Pancreas (tissue), 10 donors: ENCODE data around the gene ALPK3. TPM values are rescaled to one million over a fixed set of nuclear protein-coding genes. Genes with fewer than 3 reads are reported as not detected.
A peak's percentile ranks its signal among the peaks of the same experiment; 100 is the strongest.

Source experiments
- ATAC-seq, 4 donors: fragments of 200-7000 bp; cut with Tn5 transposase; one replicate each; pipeline versions ENCODE4 v1.8.0 to v1.9.1; 2020; ENCODE audit warnings: mild to moderate bottlenecking in 4 of 4, moderate library complexity in 4 of 4
- DNase-seq, 6 donors: peaks; one replicate each; pipeline ENCODE4 v3.0.0-alpha.2; 2020
- FAIRE-seq: peaks from 2 replicates; lab custom pipeline; 2012; peaks lifted over from hg19 to GRCh38; lab: Jason Lieb, UNC
- H3K27ac ChIP-seq, 4 donors: fragments of 200-600 bp; sonication (generic); 1 replicate in 3 of 4; 2 replicates in 1 of 4; pipeline versions ENCODE4 v1.5.0 to v1.8.0; 2020
- H3K27me3 ChIP-seq, 4 donors: fragments of 200-600 bp; one replicate each; pipeline ENCODE4 v1.8.0; 2021
- H3K36me3 ChIP-seq, 3 donors: fragments of 200-600 bp; sonication (generic) in 1 of 3; one replicate each; pipeline versions ENCODE4 v1.5.0 to v1.8.0; 2020 to 2021
- H3K4me1 ChIP-seq, 3 donors: fragments of 200-600 bp; one replicate each; pipeline ENCODE4 v1.8.0; 2021
- H3K4me3 ChIP-seq, 4 donors: fragments of 200-600 bp; sonication (generic) in 2 of 4; one replicate each; pipeline versions ENCODE4 v1.5.0 to v1.8.0; 2020 to 2021
- H3K9me3 ChIP-seq, 4 donors: fragments of 200-600 bp; one replicate each; pipeline ENCODE4 v1.8.0; 2021
- WGBS, 2 donors: extraction: QIAGEN DNeasy Blood & Tissue Kit; methylation state at CpG; one replicate each; pipeline ENCODE4 v1.1.7; 2013; 5-methylcytosine and 5-hydroxymethylcytosine counted together
- intact Hi-C, 3 donors: fragments of 100-400 bp; cut with DNase I; formaldehyde crosslinking; loops; one replicate each; pipeline versions ENCODE4 v1.11.1 to v1.14.2; 2022
- polyA plus RNA-seq, 2 donors: library from polyadenylated mRNA; stranded (reverse); fragments of 200-250 nt; gene quantifications; one replicate each; pipeline ENCODE4 v1.2.3, GENCODE V29; 2013
- total RNA-seq, 6 donors: library from RNA; stranded (reverse); fragmentation: NEBNext Ultra II Directional in 4 of 6; extraction: Animal tissue kit (Norgen Biotek cat#: 25700) in 4 of 6; gene quantifications; one replicate each; pipeline versions ENCODE4 v1.2.1 to v1.2.4, GENCODE V29; 2021 to 2023
- TF ChIP-seq, protein P1 (sequence below), 4 donors: fragments of 200-600 bp; sonication (generic) in 3 of 4; IDR thresholded peaks; one replicate each; pipeline versions ENCODE4 v1.5.0 to v1.8.0; 2021; ENCODE audit warnings: antibody characterized with exemption in 4 of 4
- donor health status: healthy with polysubstance abuse.
- donor health status: DM: no; HTN: no; CAD: no; lungs with moderate emphysema.
- donor health status: DM: no; HTN: no; CAD: no.
- donor health status: control.
- donor health status: control.
- donor health status: Bipolar disorder and iron deficiency.
- donor health status: DM: yes; HTN: yes; CAD: no.
- donor health status: DM: no; HTN: no; CAD: no.
- donor health status: DM: no; HTN: no; CAD: no.
- donor health status: DM: yes; HTN: yes; CAD: no.

ALPK3 gene
- total and polyA plus RNA-seq, 8 donors = 3.2 to 23.7 (median 9.3) TPM

DNA sequence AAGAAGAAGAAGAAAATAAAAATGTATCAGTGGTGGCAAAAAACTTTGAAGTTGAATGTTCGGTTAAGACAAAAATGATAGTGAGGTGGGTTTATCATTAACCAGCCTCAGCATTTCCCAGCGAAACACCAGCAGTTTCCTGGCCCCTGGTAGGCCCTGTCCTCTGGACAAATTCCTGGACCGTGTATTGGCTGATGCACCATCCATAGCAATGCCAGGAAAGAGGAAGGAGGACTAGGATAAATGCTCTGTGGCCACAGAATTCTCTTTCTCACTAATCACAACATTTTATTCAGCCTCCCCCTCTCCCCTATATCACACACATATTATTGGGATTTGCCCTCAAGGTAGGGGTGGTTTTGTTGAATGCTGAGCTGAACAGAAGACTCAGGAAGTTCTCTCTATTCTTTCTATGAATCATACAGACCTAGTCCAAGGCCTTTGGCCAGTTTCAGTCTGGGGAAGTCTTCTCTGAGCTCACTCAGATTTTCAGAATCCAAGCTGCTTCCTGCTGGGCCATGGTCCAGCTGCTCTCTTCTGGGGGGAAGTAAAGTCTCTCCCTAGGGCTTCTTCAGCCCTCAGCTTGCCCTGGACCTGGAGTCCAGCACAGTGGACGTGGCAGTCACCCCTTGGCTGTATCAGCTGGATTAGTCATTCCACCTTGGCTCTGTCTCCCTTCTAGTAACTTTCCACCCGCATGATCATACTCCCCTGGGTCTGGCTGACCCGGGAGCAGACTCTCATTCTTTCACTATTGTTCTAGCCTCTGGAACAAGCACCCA, 94.9 kb downstream of the ALPK3 start:
- Histone ChIP-seq H3K27me3 (no peaks in the 10 kb centered on the region), H3K27ac (peak overlapping the region; percentile 74 to 95 (median 84)), H3K9me3 (no peaks in the 10 kb centered on the region), H3K36me3 (no peaks in the 10 kb centered on the region), H3K4me1 (peaks cover 8 to 26% (median 21%) of the 10 kb centered on the region in 3 donors), H3K4me3 (no peak overlapping the region)
- TF ChIP-seq, protein P1, sequence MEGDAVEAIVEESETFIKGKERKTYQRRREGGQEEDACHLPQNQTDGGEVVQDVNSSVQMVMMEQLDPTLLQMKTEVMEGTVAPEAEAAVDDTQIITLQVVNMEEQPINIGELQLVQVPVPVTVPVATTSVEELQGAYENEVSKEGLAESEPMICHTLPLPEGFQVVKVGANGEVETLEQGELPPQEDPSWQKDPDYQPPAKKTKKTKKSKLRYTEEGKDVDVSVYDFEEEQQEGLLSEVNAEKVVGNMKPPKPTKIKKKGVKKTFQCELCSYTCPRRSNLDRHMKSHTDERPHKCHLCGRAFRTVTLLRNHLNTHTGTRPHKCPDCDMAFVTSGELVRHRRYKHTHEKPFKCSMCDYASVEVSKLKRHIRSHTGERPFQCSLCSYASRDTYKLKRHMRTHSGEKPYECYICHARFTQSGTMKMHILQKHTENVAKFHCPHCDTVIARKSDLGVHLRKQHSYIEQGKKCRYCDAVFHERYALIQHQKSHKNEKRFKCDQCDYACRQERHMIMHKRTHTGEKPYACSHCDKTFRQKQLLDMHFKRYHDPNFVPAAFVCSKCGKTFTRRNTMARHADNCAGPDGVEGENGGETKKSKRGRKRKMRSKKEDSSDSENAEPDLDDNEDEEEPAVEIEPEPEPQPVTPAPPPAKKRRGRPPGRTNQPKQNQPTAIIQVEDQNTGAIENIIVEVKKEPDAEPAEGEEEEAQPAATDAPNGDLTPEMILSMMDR (IDR thresholded peaks at IDR 0.05) = no peak
- FAIRE-seq (no peak), ATAC-seq (peak; percentile 82 to 87 (median 86)), DNase-seq (peak; percentile 71 to 87 (median 79))
- intact Hi-C loops = no loop called here
- WGBS, 2 donors = 9% methylated on average over 6 of the region's 6 CpGs

DNA sequence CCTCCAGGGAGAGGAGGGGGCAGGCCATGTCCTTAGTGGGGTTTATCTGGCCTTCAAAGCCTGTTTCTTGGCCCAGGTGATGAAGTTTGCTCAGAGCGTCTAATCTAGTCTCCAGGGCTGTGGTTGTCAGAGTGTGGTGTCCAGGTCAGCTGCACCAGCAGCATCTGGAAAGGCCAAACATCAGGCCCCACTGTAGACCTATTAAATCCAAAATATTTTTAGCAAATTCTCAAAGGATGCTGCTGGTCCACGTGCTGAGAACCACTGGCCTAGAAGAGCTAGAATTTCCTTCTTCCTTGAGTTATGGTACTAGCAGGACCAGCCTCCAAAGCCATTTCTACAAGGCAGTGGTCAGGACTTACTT, 96.2 kb downstream of the ALPK3 start:
- no peak for FAIRE-seq
- peak overlapping the region in 3 of 4 donors; percentile 74 to 95 (median 87) for H3K27ac ChIP-seq

DNA sequence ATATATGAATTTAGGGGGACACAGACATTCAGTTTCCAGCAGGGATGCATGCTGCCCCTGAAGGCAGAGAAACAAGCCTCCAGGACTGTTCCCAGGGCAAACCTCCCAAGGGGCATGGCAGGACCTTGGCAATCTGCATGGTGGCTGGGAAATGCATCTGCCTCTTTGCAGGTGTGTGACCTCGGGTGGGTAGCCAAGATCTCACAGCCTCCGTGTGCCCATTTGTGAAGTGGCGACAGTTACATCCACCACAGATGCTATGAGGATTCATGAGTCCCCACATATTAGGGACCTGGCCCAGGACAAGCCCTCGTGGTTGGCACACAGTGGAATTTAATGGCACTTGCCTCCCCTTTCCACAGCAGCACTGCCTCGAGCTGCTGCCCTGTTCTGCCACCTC, 97.2 kb downstream of the ALPK3 start:
- Histone ChIP-seq H3K9me3 (no peaks in the 10 kb centered on the region), H3K4me3 (no peak overlapping the region), H3K27me3 (no peaks in the 10 kb centered on the region), H3K4me1 (peaks cover 8 to 26% (median 21%) of the 10 kb centered on the region in 3 donors), H3K27ac (peak overlapping the region; percentile 31 to 95 (median 59)), H3K36me3 (no peaks in the 10 kb centered on the region)
- FAIRE-seq = no peak
- no peak for DNase-seq
- intact Hi-C loops = no loop called here
- TF ChIP-seq, protein P1 (IDR thresholded peaks at IDR 0.05) = no peak
- 64 to 77% methylated on average over 5 of the region's 5 CpGs for WGBS, 2 donors
- ATAC-seq = no peak

More for the DNA sequence above, 96.2 kb downstream of the ALPK3 start:
- no peaks in the 10 kb centered on the region for H3K36me3 ChIP-seq
- DNase-seq = no peak
- no peak overlapping the region for H3K4me3 ChIP-seq
- intact Hi-C loops = no loop called here
- no peaks in the 10 kb centered on the region for H3K27me3 ChIP-seq
- peaks cover 8 to 26% (median 21%) of the 10 kb centered on the region in 3 donors for H3K4me1 ChIP-seq
- 63 to 81% methylated on average over 2 of the region's 2 CpGs for WGBS, 2 donors
- no peaks in the 10 kb centered on the region for H3K9me3 ChIP-seq
- TF ChIP-seq, protein P1 (IDR thresholded peaks at IDR 0.05) = no peak
- ATAC-seq = no peak

DNA sequence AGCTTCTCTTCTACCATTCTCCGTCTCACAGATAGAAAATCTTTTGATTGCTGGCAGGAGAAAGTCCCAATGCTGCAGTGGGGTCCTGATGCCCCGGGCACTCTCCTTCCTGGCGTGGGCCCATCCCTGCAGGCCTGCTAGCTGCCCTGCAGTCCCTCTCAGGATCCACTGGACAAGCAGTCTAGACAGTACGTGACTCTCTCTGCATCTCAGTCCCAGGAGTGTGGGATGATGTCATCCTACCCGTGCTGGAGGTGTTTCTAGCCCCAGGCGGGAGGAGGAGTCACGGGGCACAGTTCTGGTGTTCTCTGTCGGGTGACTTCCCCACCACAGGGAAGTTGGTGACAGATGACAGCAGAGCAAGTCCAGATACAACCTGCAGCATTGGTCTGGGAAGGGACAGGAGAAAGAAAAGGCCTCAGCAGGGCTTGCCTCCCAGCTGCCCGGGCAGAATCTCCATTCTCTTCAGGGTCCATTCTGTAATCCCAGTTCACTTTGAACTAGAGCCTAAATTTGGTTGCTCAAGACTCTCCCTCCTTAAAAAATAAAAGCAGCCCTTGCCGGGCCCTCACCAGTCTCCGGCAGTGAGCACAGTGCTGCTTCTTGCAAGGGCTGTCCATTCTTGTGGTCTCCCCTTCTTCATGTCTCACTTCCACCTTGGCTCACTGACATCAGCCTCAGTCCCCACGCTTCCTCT, 97.9 kb downstream of the ALPK3 start:
- intact Hi-C loops = no loop called here
- H3K36me3 ChIP-seq = no peaks in the 10 kb centered on the region
- DNase-seq = peak in 4 of 6 donors; percentile 63 to 77 (median 68)
- H3K27ac ChIP-seq = peak overlapping the region; percentile 31 to 95 (median 59)
- peaks cover 8 to 26% (median 21%) of the 10 kb centered on the region in 3 donors for H3K4me1 ChIP-seq
- TF ChIP-seq, protein P1 (IDR thresholded peaks at IDR 0.05) = no peak
- peak; percentile 39 to 77 (median 73) for ATAC-seq
- no peaks in the 10 kb centered on the region for H3K9me3 ChIP-seq
- 65 to 77% methylated on average over 12 of the region's 12 CpGs for WGBS, 2 donors
- FAIRE-seq = no peak
- H3K4me3 ChIP-seq = no peak overlapping the region
- no peaks in the 10 kb centered on the region for H3K27me3 ChIP-seq
